HPDE6-E6E7 (cell line): Measurements from ENCODE around the gene SIK3.

Experiments
- DNase-seq: peaks from one replicate; pipeline ENCODE4 v3.0.0; 2011; ENCODE audit warnings: missing footprints; ENCODE audit errors: extremely low spot score

The SIK3 gene

DNA sequence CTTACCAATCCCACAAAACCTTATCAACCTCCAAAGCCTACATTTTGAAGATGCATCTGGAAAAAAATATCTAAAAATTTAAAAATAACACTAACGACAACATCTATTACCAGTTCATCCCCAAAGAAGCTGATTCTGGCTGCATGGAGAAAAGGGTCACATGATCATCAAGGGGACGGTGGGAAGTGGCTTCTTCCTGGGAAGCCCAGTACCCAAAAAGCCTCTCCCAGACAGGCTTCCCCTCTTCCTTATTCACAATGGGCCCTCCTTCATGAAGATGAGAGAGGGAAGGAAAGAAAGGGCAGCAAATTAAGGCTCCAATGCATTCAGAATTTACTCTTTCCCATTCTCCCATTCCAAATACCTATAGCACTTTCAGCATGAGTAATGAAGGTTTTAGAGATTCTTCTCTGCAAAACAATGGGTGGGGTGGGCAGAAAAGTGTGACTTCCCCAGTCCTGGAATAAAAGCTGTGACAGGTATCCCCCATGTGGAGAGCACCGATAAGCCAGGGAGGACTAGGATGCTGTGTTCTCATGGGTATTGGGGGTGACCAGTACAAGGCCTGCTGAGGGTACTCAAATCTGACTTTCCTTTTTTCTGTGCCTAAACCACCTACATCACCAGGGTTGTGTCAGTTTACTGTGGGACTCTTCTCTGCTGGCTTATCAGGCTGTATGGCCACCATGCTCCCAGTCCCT is 88.2 kb downstream of the SIK3 start:
- DNase-seq, result no peak

DNA sequence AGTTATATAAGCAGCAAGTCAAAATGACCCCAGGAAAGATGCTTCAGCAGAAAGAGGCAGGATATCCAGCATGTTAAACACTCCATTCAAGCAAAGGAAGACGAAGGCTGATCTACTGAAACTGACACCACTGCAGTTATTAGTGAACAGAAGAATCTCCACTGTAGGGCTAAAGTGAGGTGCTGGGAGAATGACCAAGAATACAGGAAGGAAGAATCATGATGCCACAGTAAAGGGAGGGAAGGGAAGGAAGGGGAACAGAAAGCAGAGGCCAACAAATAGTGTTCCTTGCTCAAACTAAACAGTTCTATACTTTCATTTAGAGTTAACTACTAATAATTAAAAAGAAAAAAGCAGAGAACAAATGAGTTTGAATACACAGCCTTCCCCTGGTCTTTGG is 92.5 kb downstream of the SIK3 start:
- no peak for DNase-seq

DNA sequence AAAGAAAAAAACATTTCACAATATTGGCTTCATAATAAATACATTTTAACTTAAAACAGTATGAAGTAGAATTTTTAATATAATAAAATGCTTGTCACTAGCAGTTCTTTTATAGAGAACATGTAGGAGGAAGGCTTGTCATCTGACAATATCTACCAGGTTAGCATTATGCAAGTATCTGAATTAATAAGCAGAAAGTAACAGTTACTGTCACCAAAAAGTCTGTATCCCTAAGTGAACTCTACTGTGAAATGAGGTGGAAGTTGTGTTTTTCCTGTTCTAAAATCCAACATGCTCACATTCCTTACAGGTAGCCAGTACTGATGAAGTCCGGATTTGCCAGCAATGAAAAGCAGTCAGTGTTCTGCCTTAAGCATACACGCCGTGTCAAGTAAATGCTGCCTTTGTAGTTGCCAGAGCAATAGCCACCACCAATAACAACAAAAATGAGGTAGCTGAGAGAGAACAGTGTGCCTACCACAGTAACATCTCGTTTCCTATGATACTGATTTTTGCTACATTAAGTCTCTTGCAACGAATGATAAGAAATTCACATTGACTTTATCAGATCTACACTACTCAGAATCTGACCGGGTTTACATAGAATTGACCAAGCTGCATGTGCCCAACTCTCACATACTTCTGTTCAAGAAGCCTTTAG is 95.5 kb downstream of the SIK3 start:
- no peak for DNase-seq

DNA sequence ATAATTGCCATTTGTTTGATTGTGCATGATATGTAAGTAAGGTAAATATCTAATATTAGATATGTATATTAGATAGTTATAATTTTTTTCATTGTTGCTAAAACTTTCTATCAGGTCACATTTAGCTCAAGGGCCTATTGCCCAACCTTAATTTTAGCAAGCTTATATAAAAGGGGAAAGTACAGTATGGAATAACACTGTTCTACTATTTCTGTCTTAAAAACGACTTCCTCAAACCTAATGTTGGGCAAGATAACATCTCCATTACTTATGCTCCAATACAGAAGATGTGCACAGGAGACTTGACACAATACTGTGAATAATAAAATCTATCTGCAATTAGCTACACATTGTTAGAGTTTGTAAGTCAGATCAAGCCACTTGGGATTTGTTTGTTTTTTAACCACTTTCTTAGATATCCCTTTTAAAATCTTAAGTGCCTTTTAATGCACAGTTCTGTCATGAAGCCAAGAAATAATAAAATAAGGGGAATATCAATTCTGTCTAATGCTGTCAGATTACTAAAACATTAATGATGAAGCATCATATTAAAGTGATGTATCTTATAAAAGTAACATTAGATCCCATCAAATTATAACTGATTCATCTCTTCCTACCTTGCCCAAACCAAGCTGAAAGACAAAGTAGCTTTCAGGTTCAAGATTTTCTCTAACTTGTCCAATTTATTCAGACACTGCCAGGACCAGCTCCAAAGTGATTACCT is 98.1 kb downstream of the SIK3 start:
- DNase-seq, result no peak

DNA sequence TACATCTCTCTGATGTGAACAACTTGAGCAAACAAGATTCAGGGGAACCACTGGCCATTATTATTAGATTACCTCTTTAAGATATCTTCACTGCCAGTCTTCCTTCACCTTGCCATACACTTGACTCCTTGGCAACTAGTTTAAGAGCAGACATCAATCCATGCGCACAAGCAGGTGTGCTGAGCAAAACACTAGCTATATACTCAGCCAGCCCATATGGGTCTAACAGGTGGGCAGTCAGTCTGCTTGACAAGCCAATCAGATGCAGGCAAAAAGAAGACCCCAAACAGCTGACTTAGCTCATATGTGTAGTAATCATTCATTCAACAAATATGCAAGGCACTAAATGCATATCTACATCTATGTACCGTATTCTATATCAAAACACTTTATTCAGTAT is 101.2 kb downstream of the SIK3 start:
- no peak for DNase-seq

DNA sequence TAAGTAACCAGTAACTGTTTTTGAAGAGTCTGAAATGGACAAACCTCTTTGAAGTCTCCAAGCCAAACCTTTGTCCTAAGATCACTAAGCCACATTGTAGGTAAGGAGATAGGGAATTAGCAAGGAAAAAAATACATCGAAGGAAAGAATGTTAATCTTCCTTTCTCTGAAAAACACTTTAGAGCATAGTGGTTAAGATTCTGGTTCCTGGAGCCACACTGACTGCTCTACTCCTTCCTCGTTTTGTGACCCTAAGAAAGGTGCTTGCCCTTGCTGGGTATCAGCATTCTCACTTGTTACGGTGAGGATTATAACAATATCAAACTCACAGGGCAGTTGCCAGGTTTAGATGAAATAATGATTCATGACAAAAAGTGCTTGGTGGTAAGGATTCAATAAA is 104.0 kb downstream of the SIK3 start:
- no peak for DNase-seq

DNA sequence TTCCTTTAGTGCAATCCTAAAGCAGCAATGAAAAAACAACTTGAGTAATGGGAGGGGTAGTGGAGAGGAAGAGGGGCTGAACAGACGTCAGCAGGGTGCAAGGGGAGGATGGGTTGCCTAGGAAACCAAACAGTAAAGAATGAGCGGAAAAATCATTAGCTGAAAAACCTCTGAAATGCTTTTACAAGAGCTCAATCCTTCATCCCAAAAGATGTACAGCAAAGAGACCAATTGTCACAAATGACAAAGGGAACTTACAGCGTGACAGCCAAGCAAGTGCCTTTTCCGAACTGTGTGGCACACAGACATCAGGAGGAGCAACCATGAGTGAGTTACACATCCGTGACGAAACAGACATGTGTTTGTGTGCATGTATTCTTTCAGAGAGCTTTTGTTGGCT is 104.6 kb downstream of the SIK3 start:
- no peak for DNase-seq

DNA sequence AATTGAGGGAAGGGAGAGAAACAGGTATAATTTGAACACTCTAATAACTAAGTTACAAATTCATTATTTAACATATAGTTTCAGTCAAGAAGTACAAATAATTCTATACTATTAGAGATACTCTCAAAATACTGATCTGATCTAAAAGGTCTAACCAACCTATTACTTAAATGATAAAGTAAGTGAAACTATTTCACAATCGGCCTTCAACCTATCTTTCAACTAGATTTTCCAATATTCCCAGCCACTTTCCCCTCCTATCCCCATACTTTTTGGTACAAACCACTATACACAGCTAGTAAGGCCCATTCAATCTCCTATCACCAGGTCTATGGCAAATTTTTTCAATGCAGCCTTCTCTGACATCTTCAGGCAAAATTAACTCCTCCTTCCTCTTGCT is 106.7 kb downstream of the SIK3 start:
- no peak for DNase-seq

DNA sequence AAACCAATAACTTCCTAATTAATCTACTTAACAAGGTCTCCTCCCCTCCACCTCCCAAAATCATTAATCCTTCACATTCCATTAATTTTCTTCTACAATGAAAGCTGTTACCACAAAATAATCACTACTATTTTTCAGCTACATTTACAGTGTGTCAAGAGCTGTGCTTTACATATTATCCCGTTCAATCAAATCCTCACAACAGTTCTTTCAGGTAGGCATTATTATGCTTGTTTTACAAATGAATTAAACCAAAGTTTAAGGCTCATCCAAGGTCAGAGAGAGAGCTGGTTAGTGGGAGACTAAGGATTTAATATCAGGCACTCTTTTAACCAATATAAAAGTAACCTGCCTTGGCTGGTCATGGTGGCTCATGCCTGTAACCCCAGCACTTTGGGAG is 107.4 kb downstream of the SIK3 start:
- DNase-seq, result no peak

DNA sequence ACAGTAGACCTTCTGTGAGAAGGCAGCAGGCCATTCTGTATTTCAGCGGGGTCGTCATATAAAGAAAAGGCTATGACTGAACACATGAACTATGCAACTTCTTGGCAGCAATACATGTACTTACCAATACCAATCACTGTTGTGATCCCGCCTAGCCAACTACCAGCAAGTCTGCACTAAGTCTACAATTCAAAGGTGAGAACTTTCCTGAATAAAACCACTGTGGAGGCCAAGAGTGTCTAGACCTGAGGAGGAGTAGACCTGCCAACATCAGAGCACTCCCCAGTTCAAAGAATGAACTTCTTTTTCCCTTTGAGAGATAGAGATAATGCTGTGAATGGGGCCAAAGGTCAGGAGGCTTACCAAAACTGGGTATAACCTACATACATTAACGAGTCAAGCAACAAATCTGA is 108.2 kb downstream of the SIK3 start:
- DNase-seq, result peak; percentile 9

DNA sequence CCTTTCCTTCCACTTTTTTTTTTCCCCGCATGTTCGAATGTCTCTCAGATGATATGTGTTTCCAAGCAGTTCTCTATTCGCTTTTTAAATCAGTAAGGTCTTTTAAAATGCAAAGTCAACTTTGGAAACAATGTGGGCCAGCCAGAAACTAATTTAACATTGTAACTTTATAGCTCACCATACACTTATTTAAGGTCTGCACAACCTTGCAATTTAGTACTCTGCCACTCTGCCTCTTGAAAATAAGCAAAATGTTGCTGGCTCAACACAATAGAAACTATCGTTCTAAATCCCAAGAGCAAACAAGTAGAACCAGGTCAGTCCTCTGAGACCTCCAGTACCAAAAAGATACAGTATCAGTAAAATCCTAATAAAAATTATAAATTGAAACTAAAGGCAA is 109.0 kb downstream of the SIK3 start:
- no peak for DNase-seq

DNA sequence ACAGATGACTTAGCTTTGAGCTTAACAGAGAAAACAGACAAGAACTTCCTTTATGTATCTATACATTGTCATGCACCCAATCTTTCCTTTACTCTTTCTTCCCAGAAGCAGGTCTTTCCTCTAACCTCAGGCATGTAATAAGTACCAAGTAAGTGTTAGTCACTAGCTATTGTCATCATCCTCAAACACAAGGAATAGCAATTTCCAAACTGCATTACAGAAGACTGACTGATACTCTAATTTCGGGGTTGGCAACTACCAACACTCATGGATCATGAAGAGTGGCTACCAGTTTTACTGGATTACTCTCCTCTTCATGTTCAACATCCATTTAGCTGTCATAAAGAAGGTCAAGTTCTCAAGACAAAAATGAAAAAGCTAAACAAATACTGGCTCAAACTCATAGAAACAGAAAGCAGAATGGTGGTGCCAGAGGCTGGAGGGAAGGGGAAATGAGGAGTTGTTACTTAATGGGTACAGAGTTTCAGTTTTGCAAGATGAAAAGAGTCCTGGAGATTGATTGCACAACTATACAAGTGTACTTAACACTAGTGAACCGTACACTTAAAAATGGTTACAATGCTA is 111.6 kb downstream of the SIK3 start:
- DNase-seq, result peak; percentile 61

DNA sequence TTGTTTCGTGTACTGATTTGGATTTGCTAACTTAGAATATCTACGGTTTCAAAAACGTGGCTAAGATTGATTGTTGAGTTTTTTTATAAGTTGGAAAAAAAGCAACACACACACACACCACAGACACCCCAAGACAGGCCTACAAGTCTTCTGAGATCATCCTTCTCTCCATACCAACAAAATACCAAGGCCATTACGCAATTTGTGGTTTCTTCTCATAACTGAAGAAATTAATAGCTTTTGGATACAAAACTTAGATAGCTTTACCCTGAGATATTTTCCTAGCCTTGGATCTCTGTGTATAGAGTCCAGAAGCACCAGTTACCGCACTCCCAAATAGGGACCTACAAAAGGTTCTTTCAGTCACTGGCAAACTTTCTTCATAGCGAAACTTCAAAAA is 113.6 kb downstream of the SIK3 start:
- no peak for DNase-seq

DNA sequence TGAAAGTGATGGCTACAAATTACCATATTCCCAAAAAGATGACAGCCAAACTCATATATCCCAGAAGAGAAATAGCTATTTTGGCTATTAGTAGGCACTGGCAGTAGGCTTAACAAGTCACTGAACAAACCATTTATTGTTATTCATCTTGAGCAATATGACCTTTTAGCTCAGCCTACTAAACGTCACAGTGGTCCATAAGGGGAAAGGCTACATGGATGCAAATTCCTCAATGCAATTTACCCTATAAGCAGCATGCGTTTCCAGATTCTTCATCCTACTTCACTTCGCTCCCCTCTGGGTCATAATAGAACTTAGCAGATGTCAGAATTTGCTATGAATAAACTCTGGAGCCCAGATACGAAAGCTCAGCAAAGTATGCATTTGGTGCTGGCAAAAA is 114.0 kb downstream of the SIK3 start:
- no peak for DNase-seq

DNA sequence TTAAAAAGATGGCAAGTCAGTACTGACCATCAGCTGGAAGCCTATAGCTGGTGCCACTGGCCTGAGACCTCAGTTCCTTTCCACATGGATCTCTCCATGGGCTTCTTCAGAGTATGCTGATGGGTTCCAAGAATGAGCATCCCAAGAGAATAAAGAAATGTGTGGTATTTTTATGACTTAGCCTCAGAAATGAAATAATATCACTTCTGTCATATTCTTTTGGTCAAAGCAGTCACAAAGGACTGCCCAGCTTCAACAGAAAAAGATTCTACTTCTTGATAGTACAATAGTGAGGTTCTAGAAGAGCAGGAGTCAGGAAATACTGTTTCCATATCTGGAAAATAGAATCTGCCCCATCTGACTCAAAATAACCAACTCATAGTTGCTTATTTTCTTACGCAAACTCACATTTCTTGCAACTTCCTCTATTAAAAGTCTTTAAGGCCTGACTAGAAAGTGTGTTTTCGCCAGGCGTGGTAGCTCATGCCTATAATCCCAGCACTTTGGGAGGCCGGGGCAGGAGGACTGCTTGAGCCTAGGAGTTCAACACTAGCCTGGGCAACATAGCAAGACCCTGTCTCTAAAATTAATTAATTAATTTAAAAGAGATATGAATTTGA is 116.9 kb downstream of the SIK3 start:
- DNase-seq, result no peak

DNA sequence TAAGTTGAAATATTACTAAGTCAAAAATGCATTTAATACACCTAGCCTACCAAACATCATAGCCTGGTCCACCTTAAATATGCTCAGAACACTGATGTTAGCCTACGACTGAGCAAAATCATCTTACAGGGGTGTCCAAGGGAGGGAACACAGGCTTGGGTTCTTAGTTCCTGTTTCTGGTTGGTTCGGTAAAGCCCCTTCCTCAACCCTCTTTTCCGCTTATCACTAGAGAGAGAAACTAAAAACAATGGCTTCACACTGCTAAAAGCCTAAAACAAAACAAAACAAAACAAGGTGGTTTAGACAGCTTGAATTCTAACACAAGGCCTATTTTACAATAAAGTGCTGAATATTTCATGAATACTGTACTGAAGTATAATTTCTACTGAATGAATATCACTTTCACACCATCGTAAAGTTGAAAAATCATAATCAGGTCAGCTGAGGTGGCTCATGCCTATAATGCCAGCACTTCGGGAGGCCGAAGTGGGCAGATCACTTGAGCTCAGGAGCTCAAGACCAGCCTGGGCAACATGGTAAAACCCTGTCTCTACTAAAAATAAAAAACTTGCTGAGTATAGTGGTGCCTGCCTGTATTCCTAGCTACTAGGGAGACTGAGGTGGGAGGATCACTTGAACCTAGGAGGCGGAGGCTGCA is 118.0 kb downstream of the SIK3 start:
- DNase-seq, result no peak

DNA sequence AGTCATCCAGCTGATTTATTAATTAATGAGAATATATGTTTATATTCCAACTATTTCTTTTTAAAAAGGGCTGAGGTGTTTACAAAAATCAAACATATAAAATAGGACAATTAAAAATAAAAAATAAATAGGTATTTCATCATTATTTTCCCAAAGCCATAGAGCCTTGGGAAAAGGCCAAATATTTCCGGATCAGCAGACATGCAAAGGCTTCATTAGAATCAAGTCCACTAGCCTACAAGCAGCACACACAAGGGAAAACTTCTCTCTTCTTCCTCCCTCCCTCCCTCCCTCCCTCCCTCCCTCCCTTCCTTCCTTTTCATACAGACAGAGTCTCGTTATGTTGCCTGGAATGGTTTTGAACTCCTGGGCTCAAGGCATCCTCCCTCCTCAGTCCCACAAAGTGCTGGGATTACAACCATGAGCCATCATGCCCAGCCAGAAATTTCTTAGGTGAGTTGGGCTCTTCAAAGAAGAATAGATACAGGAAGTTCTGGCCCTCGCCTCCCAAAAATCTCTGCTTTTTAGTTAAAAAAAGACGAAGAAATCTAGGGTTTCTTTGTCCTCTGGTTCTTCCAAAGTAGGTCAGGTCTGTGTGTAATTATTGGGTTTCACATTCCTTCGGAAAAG is 121.2 kb downstream of the SIK3 start:
- DNase-seq, result no peak

DNA sequence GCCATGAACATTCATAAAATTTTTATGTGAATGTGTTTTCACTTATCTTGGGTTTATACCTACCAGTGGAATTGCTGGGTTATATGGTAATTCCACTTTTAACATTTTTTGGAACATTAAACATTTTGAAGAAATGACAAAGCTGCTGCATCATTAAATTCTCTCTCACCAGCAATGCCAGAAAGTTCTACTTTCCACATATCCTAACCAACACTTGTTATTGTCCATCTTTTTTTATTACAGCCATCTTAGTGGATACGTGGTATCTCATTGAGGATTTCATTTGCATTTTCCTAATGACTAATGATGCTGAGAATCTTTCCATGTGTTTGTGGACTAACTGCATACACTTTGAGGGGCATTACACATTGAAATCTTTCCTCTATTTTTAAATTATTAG is 122.6 kb downstream of the SIK3 start:
- DNase-seq, result no peak

DNA sequence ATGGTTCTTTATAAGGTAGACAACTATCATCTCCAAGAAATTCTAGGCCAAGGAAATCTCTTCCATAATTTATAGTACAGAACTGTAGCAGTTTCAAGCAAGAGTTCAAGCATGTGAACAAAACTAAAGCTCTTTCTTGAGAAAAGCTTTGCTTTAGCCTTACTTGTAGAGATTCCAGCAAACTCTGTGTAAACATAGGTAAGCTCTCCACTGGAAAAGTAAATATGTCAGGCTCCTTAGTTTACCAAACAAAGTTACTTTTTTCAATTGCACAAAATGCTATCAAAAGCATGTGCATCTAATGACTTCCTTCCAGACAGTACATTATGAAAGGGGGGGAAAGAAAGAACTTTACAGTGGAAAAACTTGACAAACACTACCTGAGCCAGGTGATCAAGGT is 125.0 kb downstream of the SIK3 start:
- no peak for DNase-seq

DNA sequence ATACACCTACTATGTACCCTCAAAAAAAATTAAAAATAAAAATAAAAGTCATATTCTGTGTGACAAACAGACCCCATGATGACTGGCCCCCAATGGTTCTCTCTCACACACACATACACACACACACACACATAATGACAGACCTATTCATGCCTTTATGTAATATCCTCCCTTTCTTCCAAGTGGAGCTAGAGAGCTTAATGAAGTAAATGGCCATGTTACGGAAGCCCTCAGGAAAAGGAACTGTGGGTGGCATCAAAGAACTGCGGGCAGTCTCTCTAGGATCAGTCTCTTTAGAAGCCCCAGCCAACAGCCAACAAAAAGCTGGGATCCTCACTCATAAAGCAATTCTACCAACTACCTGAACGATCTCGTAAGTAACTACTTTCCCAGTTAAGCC is 125.5 kb downstream of the SIK3 start:
- DNase-seq, result no peak
